ENCODE measurements around the gene VCAN.

- TF ChIP-seq POLR2A (IDR thresholded peaks at IDR 0.05) (no peak), CTCF (IDR thresholded peaks at IDR 0.05) (no peak)
These were observed 96.6 kb downstream of the VCAN start for GRCh38 chr5:83568186-83568585.

Measured in stomach (tissue), 4 donors.